Skeletal muscle cell (primary cell): ENCODE results near the gene PRMT2.

Experiments used
- DNase-seq: peaks from one replicate; pipeline ENCODE4 v3.0.0-alpha.2; 2010; ENCODE audit warnings: low read depth
- H3K4me3 ChIP-seq: 2 replicates; pipeline ENCODE4 v1.5.1; 2011; ENCODE audit warnings: low read depth, mild to moderate bottlenecking, control low read depth, low read length, moderate library complexity

Gene PRMT2

DNA sequence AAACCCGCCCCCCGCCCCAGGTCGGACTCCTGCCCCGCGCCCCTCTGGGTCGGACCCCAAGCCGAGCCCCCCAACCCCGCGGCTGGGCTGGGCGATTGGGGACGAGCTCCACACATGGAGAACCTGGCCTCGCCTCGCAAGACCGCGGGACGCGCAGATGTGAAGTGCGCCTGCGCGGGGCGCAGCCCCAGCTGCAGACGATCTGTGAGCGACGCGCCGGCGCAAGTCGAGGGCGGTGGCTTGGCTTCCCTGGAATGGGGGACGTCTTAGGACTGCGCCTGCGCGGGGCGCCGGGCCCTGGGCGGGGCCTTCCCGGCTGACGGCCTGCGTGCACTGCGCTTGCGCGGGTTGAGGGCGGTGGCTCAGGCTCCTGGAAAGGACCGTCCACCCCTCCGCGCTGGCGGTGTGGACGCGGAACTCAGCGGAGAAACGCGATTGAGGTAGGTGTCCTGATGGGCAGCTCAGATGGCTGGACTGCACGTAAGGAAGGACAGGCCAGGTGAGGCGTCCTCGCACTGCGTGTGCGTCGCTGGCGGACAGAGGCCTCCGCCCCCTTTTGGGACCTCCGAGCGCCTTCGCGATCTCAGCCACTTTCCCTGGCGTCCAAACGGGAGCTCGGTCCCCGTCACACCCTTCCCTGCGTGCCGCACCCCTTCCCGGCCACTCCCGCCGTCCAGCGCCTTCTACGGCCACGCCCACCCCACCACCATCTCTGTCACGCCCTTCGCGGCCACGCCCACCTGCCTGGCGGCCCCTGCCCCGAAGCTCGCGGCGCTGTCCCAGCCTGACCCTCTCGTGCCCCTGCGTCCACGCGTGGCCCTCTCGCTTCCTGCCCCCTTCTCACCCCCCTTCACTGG lies at the start of gene PRMT2:
TSS of gene PRMT2 (plus strand) at position 351 of the 857 bp plus-strand sequence. CDS start 1,278 bp downstream, outside the sequence.
- peak; percentile 87 for DNase-seq
- H3K4me3 ChIP-seq = peak within 1 kb of the TSS; percentile 100

DNA sequence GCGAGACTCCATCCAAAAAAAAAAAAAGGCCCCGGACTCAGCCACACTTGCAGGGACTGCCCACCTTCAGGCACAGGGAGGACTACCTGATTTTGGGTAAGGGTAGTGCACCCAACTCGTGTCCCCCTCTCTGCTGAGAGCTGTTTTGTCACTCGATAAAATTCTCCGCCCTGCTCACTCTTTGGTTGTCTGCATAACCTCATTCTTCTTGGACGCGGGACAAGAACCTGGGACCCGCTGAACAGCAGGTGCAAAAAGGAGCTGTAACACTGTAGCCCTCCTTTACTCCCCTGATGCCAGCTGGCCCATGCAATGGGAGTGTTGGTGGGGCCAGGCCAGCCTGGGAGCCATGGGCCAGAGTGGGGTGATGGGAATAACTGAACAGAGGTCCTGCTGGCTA lies 41.2 kb upstream of the PRMT2 start:
- H3K4me3 ChIP-seq = no peak overlapping the region
- DNase-seq = no peak

DNA sequence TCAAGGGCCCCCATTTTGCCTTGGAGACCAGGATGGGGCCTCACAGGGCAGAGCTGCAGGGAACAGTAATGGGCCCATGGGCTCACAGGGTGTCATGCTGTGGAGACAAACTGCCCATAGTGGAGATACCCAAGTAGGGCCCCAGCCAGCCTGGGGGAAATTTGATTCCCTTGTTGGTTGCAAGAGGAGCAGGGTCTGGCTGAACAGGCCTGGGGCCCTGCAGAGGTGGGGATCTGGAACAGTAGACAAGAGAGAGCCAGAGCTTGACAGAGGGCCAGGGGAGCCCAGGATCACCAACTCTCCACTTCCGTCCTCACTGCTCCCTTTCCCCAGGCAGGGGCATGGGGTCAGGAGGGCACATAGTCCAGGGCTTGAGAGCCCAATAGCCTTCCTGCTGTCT lies 39.3 kb upstream of the PRMT2 start:
- no peak for DNase-seq
- H3K4me3 ChIP-seq = no peak overlapping the region

GRCh38 chr21:46597031-46597430 lies 38.4 kb upstream of the PRMT2 start:
- no peak for DNase-seq
- no peak overlapping the region for H3K4me3 ChIP-seq

GRCh38 chr21:46597896-46598343 lies 37.6 kb upstream of the PRMT2 start:
- H3K4me3 ChIP-seq = no peak overlapping the region
- DNase-seq = no peak

DNA sequence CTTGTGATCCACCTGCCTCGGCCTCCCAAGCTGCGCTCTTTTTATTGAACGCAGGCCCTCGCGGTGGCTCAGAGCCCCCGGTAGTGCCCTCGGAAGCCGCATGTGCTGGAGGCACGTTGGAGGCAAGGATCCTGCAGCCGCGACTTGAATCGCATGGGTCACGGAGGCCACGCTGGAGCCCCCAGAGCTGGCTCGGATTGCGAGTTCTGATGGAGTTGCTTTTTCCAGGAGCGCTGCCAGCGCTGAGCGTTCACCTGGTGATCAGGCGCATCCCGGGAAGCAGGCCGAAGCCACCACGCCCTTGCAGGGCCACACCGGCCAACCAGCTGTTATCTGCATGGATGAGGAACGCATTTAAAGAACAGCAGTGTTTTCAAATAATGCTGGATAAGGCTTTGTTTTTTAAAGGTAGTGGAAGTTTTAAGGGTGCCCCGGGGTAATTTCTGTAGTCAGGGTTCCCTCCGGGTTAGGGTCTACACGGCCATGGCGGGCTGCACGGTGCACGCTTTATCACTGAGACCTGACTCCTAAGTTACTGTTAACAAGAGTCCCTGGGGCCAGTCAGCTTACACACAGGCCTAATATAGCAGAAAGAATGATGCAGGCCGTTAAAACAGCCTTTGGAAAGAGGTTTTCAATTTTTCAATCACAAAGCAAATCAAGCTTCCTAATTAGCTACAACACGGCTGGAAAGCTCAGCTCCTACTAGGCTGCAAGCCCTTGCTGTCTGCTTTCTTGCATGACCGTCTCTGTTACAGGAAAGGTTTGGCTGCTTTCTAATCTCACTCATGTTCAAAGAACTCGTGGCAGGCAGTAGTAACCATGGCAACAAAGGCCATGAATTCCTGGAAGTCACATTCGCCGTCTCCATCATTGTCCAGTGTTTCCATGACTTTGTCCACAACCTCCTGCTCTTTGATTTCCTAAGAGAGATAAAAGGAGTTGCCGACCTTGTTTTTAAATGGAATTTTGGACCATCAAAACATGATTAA lies 36.6 kb upstream of the PRMT2 start:
- H3K4me3 ChIP-seq = no peak overlapping the region
- DNase-seq = peak; percentile 33

GRCh38 chr21:46600305-46600704 lies 35.2 kb upstream of the PRMT2 start:
- no peak overlapping the region for H3K4me3 ChIP-seq
- no peak for DNase-seq

GRCh38 chr21:46600978-46601377 lies 34.5 kb upstream of the PRMT2 start:
- no peak for DNase-seq
- H3K4me3 ChIP-seq = no peak overlapping the region

DNA sequence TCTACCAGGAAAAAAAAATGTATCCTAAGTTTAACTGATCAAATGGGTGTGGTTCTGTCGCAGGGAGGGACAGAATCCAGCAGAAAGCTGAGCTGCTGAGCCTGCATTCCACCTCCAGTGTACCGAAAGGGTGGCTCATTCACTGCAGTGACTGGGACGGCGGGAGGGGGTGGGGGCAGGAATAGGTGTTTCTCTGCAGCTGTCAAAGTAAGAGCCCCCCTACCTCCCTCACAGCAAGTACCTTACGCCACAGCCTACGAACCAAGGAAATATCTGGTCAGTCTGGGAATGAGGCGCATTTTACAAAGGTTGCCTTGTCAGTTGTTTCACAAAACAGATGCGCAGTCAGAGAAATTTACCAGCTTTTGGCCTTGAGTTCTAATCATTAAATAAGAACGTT lies 32.2 kb upstream of the PRMT2 start:
- DNase-seq = no peak

DNA sequence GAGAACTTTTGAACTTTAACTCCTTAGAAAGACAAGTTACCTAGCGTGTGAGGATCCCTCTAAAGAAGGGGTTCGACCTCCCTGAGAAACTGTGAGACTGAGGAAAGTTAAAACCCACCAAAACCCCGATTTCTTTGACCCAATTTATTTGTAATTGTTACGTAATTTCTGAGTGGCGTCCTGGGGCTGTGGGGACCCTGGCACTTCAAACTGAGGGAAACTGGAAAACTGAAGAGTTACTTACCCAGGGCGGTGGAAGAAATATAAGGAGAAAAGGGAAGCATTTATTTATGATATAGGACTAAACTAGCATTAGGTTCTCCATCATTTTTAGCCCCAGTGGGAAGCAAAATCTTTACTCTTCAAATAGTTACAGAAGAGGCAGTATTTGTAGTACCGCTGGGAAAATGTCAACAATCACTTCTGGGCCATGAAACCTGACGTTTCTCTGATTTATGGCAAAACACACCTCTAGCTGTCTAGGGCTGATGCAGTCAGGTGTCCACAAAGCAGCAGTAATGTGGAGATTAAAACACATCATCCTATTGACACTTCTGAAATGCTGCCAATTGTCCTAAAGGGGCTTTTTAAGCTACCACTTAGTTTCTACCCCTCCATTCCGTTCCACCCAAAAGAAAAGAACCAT lies 31.0 kb upstream of the PRMT2 start:
- DNase-seq = no peak
- H3K4me3 ChIP-seq = no peak overlapping the region

More for the DNA sequence above, 32.2 kb upstream of the PRMT2 start:
- H3K4me3 ChIP-seq = no peak overlapping the region

GRCh38 chr21:46604975-46605766 lies 30.3 kb upstream of the PRMT2 start, which contains the start of gene S100B:
TSS of gene S100B (minus strand) at chr21:46605082. CDS start at chr21:46602415, 2,667 bp downstream.
- peak; percentile 4 for DNase-seq
- H3K4me3 ChIP-seq = no peak within 1 kb of the TSS

- DNase-seq = no peak
- H3K4me3 ChIP-seq = no peak overlapping the region
Measured at GRCh38 chr21:46605767-46606426, 29.6 kb upstream of the PRMT2 start.

DNA sequence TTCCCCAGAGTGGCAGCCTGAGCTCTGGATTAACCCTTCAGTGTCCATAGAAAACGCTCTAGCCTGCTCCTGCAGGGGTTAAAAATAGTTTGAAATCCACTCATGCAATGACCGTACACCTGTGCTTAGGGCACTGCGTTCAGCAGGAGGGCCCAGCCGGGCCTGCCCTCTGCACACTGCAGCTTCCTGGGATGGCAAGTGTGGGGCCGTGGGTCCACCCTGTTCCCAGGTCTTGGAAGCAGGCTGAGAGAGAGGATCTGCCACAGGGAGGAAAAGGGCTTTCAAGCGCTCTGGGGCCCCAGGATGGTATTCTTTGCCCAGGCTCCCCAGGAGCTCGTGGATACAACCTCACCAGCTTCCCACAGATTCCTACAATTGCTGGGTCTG lies 29.1 kb upstream of the PRMT2 start:
- no peak overlapping the region for H3K4me3 ChIP-seq
- DNase-seq = no peak

DNA sequence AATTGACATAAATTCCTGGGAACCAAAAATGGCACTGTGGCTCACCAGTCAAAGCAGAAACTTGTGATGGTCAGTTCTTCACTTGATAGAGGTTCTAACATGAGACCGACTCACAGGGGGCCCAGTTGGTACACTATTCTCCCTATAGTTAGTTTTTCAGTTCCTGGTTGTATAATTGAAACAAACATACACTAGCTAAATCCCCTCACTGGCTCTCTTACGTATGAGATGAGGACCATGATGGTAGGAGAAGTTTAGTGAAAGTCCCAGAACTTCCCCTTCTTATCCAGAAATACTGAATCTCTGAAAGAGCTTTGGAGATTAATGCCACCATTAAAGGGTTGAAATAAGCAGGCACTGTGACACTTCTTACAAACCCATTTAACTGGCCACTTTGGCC lies 27.8 kb upstream of the PRMT2 start:
- DNase-seq = no peak
- H3K4me3 ChIP-seq = no peak overlapping the region

DNA sequence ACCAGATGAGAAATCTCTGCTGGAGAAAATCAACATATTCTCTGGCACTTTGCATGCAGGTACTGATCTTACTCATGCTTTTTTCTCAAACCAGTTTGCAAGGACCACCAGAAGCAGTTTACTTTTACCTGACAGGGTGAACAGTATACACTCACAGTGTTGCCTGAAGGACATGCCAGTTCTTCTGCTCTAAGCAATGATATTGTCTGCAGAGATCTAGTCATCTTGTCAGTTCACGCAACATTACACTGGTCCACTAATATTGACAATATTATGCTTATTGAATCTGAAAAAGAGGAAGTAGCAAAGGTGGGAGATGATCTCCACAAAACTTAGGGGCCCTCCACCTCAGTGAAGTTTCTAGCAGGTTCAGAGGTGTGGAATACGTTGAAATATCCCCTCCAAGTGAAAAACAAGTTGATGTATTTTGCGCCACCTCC lies 26.8 kb upstream of the PRMT2 start:
- no peak overlapping the region for H3K4me3 ChIP-seq
- DNase-seq = no peak

DNA sequence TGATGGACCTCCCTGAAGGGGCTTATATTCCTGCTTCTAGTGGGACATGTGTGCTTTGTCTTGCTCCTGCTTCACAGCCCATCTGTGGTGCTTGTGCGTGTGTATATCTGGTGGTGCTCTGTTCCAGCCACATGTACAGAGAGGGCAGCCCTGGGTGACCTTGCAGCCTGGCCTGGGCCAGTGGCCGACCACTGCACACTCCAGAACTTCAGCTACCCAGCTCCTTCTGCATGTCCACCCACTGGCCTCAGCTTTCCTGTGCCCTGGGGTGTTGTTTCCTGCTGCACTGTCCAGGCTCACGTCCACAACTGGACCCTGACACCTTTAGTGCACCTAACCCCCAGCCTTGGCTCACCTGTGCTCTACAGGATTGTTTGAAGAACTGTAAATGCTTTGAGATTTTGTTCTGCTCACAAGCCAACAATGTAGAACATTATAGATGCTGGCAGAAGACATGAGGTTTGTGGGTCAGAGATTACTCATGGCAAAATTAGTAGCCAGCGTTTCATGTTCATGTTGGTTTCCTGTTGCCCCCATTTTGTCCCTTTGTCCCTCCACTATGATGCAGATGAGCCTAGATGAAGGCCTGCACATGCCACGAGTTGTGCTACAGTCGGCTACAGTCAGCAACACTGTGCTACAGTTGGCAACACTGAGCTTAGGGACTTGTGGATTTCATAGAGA lies 25.3 kb upstream of the PRMT2 start:
- H3K4me3 ChIP-seq = no peak overlapping the region
- DNase-seq = peak; percentile 37

GRCh38 chr21:46613391-46613790 lies 22.1 kb upstream of the PRMT2 start:
- H3K4me3 ChIP-seq = no peak overlapping the region
- no peak for DNase-seq

DNA sequence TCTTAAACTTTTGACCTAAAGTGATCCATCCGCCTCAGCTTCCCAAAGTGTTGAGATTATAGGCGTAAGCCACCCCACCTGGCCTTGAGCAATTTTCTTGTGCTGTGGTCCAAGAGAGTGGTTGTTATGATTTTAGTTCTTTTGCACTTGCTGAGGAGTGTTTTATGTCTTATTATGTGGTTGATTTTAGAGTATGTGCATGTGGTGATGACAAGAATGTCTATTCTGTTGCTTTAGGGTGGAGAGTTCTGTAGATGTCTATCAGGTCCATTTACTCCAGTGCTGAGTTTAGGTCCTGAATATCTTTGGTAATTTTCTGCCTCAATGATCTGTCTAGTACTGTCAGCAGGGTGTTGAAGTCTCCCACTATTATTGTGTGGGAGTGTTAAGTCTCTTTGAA lies 19.4 kb upstream of the PRMT2 start:
- no peak for DNase-seq
- H3K4me3 ChIP-seq = no peak overlapping the region
